Measurements from ENCODE around the gene TMEM201. TPM values are rescaled to one million over a fixed set of nuclear protein-coding genes. Genes with fewer than 3 reads are reported as not detected.

Gene TMEM201
- total and polyA plus RNA-seq, 2 donors (not counting 3 experiments of a cell fraction or from before 2014, with no cell fraction given): 8.3 to 24.8 TPM

DNA sequence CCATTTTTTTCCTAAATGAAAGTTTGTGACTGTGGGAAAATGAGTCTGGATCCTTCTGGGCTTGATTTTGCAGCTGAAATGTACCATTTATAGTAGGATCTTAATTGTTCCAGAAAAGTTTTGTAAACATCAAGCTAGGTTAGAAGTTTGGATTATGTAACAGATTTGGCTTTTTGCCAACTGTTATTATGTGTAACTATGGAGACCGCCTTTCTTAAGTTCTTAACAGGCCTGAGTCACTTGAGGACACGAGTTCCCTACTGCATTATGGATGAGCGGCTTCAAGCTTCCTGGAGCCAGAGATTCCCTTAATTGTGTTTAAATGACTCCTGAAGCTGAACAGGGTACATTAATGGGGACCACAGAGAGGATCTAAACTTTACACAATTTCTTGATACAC, 27.3 kb upstream of the TMEM201 start:
- peak; percentile 80 for FAIRE-seq
- Histone ChIP-seq H3K27ac (ENCODE audit: insufficient read depth, low read depth, low read length) (peak overlapping the region; percentile 15), H3K4me1 (ENCODE audit: control insufficient read depth, extremely low read depth, insufficient read depth, low read length) (peaks cover 7% of the 10 kb centered on the region), H3K79me2 (ENCODE audit: control insufficient read depth, insufficient read depth, low read length) (no peaks in the 10 kb centered on the region), H3K36me3 (ENCODE audit: control insufficient read depth in 2 of 2, extremely low read depth in 1 of 2, insufficient read depth in 2 of 2, low read length in 2 of 2) (peaks cover 4 to 5% of the 10 kb centered on the region in 2 experiments), H2AFZ (ENCODE audit: low read depth, low read length) (no peak overlapping the region), H3K27me3 (ENCODE audit: control insufficient read depth in 2 of 2, insufficient read depth in 2 of 2, low read length in 2 of 2) (no peaks in the 10 kb centered on the region), H4K20me1 (replicated peaks; ENCODE audit: control insufficient read depth, extremely low read depth, insufficient read depth, low read length) (no peaks in the 10 kb centered on the region), H3K4me3 (replicated peaks in 1 of 3; ENCODE audit: insufficient read depth in 1 of 3, low read depth in 1 of 3, low read length in 3 of 3) (no peak overlapping the region), H3K9me3 (replicated peaks; ENCODE audit: control insufficient read depth, insufficient read depth, low read length) (no peaks in the 10 kb centered on the region), H3K9ac (replicated peaks; ENCODE audit: extremely low read depth, insufficient read depth, low read length) (peak overlapping the region; percentile 19), H3K4me2 (ENCODE audit: insufficient read depth, low read length) (no peak overlapping the region), H3K9me1 (replicated peaks; ENCODE audit: control insufficient read depth, extremely low read depth, insufficient read depth, low read length) (no peaks in the 10 kb centered on the region)
- CTCF ChIA-PET: interaction anchor here (0.8 to 1.2 kb wide), 6 partner anchors 8 to 272 kb away, joined by 3 to 6 read pairs (median 4); no protein-coding TSS in a partner anchor
- POLR2A ChIA-PET: interaction anchor here (0.6 to 0.7 kb wide), 2 partner anchors 376 to 504 kb away, joined by 3 read pairs; no protein-coding TSS in a partner anchor
- TF ChIP-seq EZH2 (IDR thresholded peaks at IDR 0.05; ENCODE audit: borderline replicate concordance, low read depth, low read length, severe bottlenecking): no peak
- no peak for TF ChIP-seq POLR2AphosphoS5 (IDR thresholded peaks at IDR 0.05; ENCODE audit: insufficient read depth, low read depth, low read length)
- peak; percentile 41 for TF ChIP-seq JUN (IDR thresholded peaks at IDR 0.05; ENCODE audit: borderline replicate concordance, insufficient read depth, insufficient read length, low read depth)
- peak; percentile 90 for DNase-seq (ENCODE audit: low read depth, low spot score)
- intact Hi-C loops (cut with micrococcal nuclease): loop anchor here (1.0 kb wide), 1 partner anchor 22 kb away; the partner anchor contains the start of gene SLC25A33
- dilution Hi-C loops (cut with MboI; ENCODE audit: extremely low pct_ligation_motif_present, low sequenced_read_pairs): no loop called here
- BruUV-seq (replicated peaks): no TSS peak

DNA sequence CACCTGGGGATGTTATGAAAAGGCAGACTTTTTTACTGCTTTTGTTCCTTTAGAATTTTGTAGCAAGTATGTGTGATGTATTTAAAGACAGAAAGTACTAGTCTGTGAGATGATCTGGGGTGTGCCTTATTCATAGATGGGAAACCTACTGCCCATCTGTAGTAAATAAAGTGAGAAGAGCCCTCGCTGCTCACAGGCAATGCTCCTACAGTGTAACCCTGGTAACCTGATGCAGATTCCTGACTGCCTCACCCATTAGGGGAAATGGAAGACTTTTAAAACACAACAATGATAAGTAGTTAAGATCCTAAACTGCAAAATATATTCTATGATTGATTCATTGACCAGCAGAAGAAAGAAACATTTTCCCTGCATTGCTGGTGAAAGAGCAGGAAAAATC, 19.4 kb upstream of the TMEM201 start:
- Histone ChIP-seq H2AFZ (ENCODE audit: low read depth, low read length) (no peak overlapping the region), H3K79me2 (ENCODE audit: control insufficient read depth, insufficient read depth, low read length) (no peaks in the 10 kb centered on the region), H3K4me1 (ENCODE audit: control insufficient read depth, extremely low read depth, insufficient read depth, low read length) (no peaks in the 10 kb centered on the region), H3K4me3 (replicated peaks in 1 of 3; ENCODE audit: insufficient read depth in 1 of 3, low read depth in 1 of 3, low read length in 3 of 3) (no peak overlapping the region), H3K36me3 (ENCODE audit: control insufficient read depth in 2 of 2, extremely low read depth in 1 of 2, insufficient read depth in 2 of 2, low read length in 2 of 2) (no peaks in the 10 kb centered on the region), H4K20me1 (replicated peaks; ENCODE audit: control insufficient read depth, extremely low read depth, insufficient read depth, low read length) (no peaks in the 10 kb centered on the region), H3K9me1 (replicated peaks; ENCODE audit: control insufficient read depth, extremely low read depth, insufficient read depth, low read length) (no peaks in the 10 kb centered on the region), H3K9me3 (replicated peaks; ENCODE audit: control insufficient read depth, insufficient read depth, low read length) (no peaks in the 10 kb centered on the region), H3K27ac (ENCODE audit: insufficient read depth, low read depth, low read length) (no peak overlapping the region), H3K9ac (replicated peaks; ENCODE audit: extremely low read depth, insufficient read depth, low read length) (no peak overlapping the region), H3K27me3 (ENCODE audit: control insufficient read depth in 2 of 2, insufficient read depth in 2 of 2, low read length in 2 of 2) (no peaks in the 10 kb centered on the region), H3K4me2 (ENCODE audit: insufficient read depth, low read length) (no peak overlapping the region)
- intact Hi-C loops (cut with micrococcal nuclease) (no loop called here), dilution Hi-C loops (cut with MboI; ENCODE audit: extremely low pct_ligation_motif_present, low sequenced_read_pairs) (no loop called here)
- no peak for DNase-seq (ENCODE audit: low read depth, low spot score)
- TF ChIP-seq EZH2 (IDR thresholded peaks at IDR 0.05; ENCODE audit: borderline replicate concordance, low read depth, low read length, severe bottlenecking): no peak
- TF ChIP-seq, protein P1, sequence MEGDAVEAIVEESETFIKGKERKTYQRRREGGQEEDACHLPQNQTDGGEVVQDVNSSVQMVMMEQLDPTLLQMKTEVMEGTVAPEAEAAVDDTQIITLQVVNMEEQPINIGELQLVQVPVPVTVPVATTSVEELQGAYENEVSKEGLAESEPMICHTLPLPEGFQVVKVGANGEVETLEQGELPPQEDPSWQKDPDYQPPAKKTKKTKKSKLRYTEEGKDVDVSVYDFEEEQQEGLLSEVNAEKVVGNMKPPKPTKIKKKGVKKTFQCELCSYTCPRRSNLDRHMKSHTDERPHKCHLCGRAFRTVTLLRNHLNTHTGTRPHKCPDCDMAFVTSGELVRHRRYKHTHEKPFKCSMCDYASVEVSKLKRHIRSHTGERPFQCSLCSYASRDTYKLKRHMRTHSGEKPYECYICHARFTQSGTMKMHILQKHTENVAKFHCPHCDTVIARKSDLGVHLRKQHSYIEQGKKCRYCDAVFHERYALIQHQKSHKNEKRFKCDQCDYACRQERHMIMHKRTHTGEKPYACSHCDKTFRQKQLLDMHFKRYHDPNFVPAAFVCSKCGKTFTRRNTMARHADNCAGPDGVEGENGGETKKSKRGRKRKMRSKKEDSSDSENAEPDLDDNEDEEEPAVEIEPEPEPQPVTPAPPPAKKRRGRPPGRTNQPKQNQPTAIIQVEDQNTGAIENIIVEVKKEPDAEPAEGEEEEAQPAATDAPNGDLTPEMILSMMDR (IDR thresholded peaks at IDR 0.05; ENCODE audit: extremely low read depth in 1 of 2, insufficient read depth in 1 of 2, low read depth in 1 of 2, low read length in 2 of 2): no peak
- TF ChIP-seq FOS (IDR thresholded peaks at IDR 0.05; ENCODE audit: borderline replicate concordance, insufficient read depth, low read length): no peak
- TF ChIP-seq, protein P2, sequence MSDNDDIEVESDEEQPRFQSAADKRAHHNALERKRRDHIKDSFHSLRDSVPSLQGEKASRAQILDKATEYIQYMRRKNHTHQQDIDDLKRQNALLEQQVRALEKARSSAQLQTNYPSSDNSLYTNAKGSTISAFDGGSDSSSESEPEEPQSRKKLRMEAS (IDR thresholded peaks at IDR 0.05; ENCODE audit: insufficient read depth, insufficient read length): no peak
- no peak for TF ChIP-seq JUN (IDR thresholded peaks at IDR 0.05; ENCODE audit: borderline replicate concordance, insufficient read depth, insufficient read length, low read depth)
- no peak for TF ChIP-seq POLR2AphosphoS5 (IDR thresholded peaks at IDR 0.05; ENCODE audit: insufficient read depth, low read depth, low read length)
- BruUV-seq (replicated peaks): no TSS peak
- POLR2A ChIA-PET: no interaction called here
- CTCF ChIA-PET: interaction anchor here (1.0 to 1.4 kb wide), 4 partner anchors 8 to 302 kb away, joined by 3 to 4 read pairs (median 4); no protein-coding TSS in a partner anchor
- FAIRE-seq: no peak
